IMR-90 (cell line): Measurements from ENCODE around the gene CAPRIN1. TPM values are rescaled to one million over a fixed set of nuclear protein-coding genes. Genes with fewer than 3 reads are reported as not detected.

Source experiments
- ATAC-seq: fragments of 200-7000 bp; cut with Tn5 transposase; 2 replicates; pipeline ENCODE4 v1.9.1; 2020; ENCODE audit warnings: low read depth, mild to moderate bottlenecking, moderate library complexity
- BruUV-seq: library from RNA; stranded (reverse); fragments of 400-500 nt; replicated peaks from 2 replicates; lab custom pipeline; 2021; lab: Mats Ljungman, UMichigan
- CTCF ChIA-PET: fragments of 300-600 bp; formaldehyde crosslinking; extraction: SDS; loops from one replicate; lab custom pipeline; 2021; ENCODE audit warnings: antibody characterized with exemption; lab: Yijun Ruan, JAX
- POLR2A ChIA-PET: fragments of 300-600 bp; sonication (Branson Sonifier 250); formaldehyde crosslinking; loops from one replicate; lab custom pipeline; 2022; ENCODE audit warnings: antibody characterized with exemption; ENCODE audit not compliant: unreplicated experiment; lab: Charles Lee
- DNase-seq: peaks from one replicate; pipeline ENCODE4 v3.0.0; 2013
- H2AFZ ChIP-seq: replicated peaks from 2 replicates; pipeline ENCODE3; 2013; ENCODE audit warnings: low read length, mild to moderate bottlenecking; ENCODE audit not compliant: poor library complexity
- H2AK5ac ChIP-seq: 2 replicates; pipeline ENCODE4 v1.6.1; 2013; ENCODE audit warnings: low read depth, low read length, inconsistent platforms
- H2AK9ac ChIP-seq: replicated peaks from 2 replicates; pipeline ENCODE3; 2013; ENCODE audit warnings: mild to moderate bottlenecking, low read depth, low read length, moderate library complexity; ENCODE audit not compliant: poor library complexity
- H2BK120ac ChIP-seq: 2 replicates; pipeline ENCODE4 v1.6.1; 2013; ENCODE audit warnings: low read depth, low read length, inconsistent platforms
- H2BK15ac ChIP-seq: 3 replicates; pipeline ENCODE4 v1.6.1; 2013; ENCODE audit warnings: low read depth, low read length, inconsistent platforms
- H2BK20ac ChIP-seq: 2 replicates; pipeline ENCODE4 v1.6.1; 2013; ENCODE audit warnings: low read depth, mild to moderate bottlenecking, inconsistent platforms, low read length, moderate library complexity
- H2BK5ac ChIP-seq: 2 replicates; pipeline ENCODE4 v1.6.1; 2013; ENCODE audit warnings: mild to moderate bottlenecking, low read depth, low read length, inconsistent platforms; ENCODE audit not compliant: poor library complexity, severe bottlenecking
- H3K14ac ChIP-seq: replicated peaks from 2 replicates; pipeline ENCODE4 v1.6.1; 2013; ENCODE audit warnings: low read depth, low read length, inconsistent platforms
- H3K18ac ChIP-seq: 2 replicates; pipeline ENCODE4 v1.6.1; 2013; ENCODE audit warnings: low read depth, low read length, control low read depth
- H3K23ac ChIP-seq: 2 replicates; pipeline ENCODE4 v1.6.1; 2013; ENCODE audit warnings: low read depth, low read length, inconsistent platforms
- H3K27ac ChIP-seq: 2 replicates; pipeline ENCODE4 v1.5.1; 2013; ENCODE audit warnings: mild to moderate bottlenecking, control low read depth, low read length; ENCODE audit not compliant: insufficient read depth
- H3K27me3 ChIP-seq: 2 replicates; pipeline ENCODE4 v1.6.1; 2013; ENCODE audit warnings: low read length; ENCODE audit not compliant: control insufficient read depth, insufficient read depth
- H3K36me3 ChIP-seq: 2 replicates; pipeline ENCODE4 v1.6.1; 2013; ENCODE audit warnings: low read length, mixed read lengths; ENCODE audit not compliant: control insufficient read depth, insufficient read depth
- H3K4ac ChIP-seq: 2 replicates; pipeline ENCODE4 v1.6.1; 2013; ENCODE audit warnings: low read depth, low read length, inconsistent platforms
- H3K4me1 ChIP-seq: 2 replicates; pipeline ENCODE4 v1.6.1; 2013; ENCODE audit warnings: low read length, mixed read lengths; ENCODE audit not compliant: control insufficient read depth, insufficient read depth
- H3K4me2 ChIP-seq: 2 replicates; pipeline ENCODE4 v1.6.1; 2013; ENCODE audit warnings: low read depth, mild to moderate bottlenecking, control low read depth, low read length, moderate library complexity
- H3K4me3 ChIP-seq: 2 replicates; pipeline ENCODE4 v1.5.1; 2013; ENCODE audit warnings: low read depth, mild to moderate bottlenecking, control low read depth, low read length, moderate library complexity; ENCODE audit not compliant: insufficient read depth
- H3K56ac ChIP-seq: 2 replicates; pipeline ENCODE4 v1.6.1; 2013; ENCODE audit warnings: low read length, inconsistent platforms; ENCODE audit not compliant: insufficient read depth; ENCODE audit errors: extremely low read depth
- H3K79me1 ChIP-seq, 2 experiments: 2 replicates each; pipeline ENCODE4 v1.6.1; 2013; ENCODE audit warnings: low read length in 2 of 2, inconsistent platforms in 1 of 2, low read depth in 1 of 2
- H3K9ac ChIP-seq: 2 replicates; pipeline ENCODE4 v1.6.1; 2013; ENCODE audit warnings: low read depth, low read length, control low read depth
- H3K9me1 ChIP-seq: 2 replicates; pipeline ENCODE4 v1.6.1; 2013; ENCODE audit warnings: low read length, inconsistent platforms; ENCODE audit not compliant: insufficient read depth
- H3K9me3 ChIP-seq: 2 replicates; pipeline ENCODE4 v1.6.1; 2013; ENCODE audit warnings: low read length; ENCODE audit not compliant: control insufficient read depth, insufficient read depth
- H4K20me1 ChIP-seq: 2 replicates; pipeline ENCODE4 v1.6.1; 2013; ENCODE audit warnings: low read length, inconsistent platforms; ENCODE audit not compliant: insufficient read depth
- H4K5ac ChIP-seq: 2 replicates; pipeline ENCODE4 v1.6.1; 2013; ENCODE audit warnings: mild to moderate bottlenecking, low read depth, low read length, control low read depth
- H4K8ac ChIP-seq, 2 experiments: 2 replicates each; pipeline ENCODE4 v1.6.1; 2013; ENCODE audit warnings: low read depth in 2 of 2, low read length in 2 of 2, control low read depth in 1 of 2, inconsistent platforms in 1 of 2
- H4K91ac ChIP-seq: 2 replicates; pipeline ENCODE4 v1.6.1; 2013; ENCODE audit warnings: low read depth, low read length, inconsistent platforms; ENCODE audit not compliant: insufficient read depth
- BHLHE40 ChIP-seq: fragments of 150-350 bp; IDR thresholded peaks from 2 replicates; pipeline ENCODE4 v1.6.1; 2016; ENCODE audit warnings: mild to moderate bottlenecking, low read depth, low read length
- CEBPB ChIP-seq: IDR thresholded peaks from 2 replicates; pipeline ENCODE4 v1.6.1; 2012; ENCODE audit warnings: low read depth, low read length, improper control_type of control experiment
- CTCF ChIP-seq: conservative IDR thresholded peaks from 2 replicates; pipeline ENCODE4 v1.5.1; 2012; ENCODE audit warnings: mild to moderate bottlenecking, low read depth, low read length, improper control_type of control experiment
- MAFK ChIP-seq: IDR thresholded peaks from 2 replicates; pipeline ENCODE4 v1.6.1; 2012; ENCODE audit warnings: low read depth, low read length, improper control_type of control experiment
- MAZ ChIP-seq: IDR thresholded peaks from 2 replicates; pipeline ENCODE4 v1.6.1; 2012; ENCODE audit warnings: low read depth, mild to moderate bottlenecking, low read length, improper control_type of control experiment, moderate library complexity, borderline replicate concordance
- SMC3 ChIP-seq: fragments of 150-350 bp; IDR thresholded peaks from 2 replicates; pipeline ENCODE4 v1.6.1; 2016; ENCODE audit warnings: low read depth, mild to moderate bottlenecking, antibody characterized with exemption, low read length, moderate library complexity
- USF2 ChIP-seq: fragments of 150-350 bp; IDR thresholded peaks from 2 replicates; pipeline ENCODE4 v1.6.1; 2017; ENCODE audit warnings: mild to moderate bottlenecking, antibody characterized with exemption, low read length, low read depth
- WGBS, 2 experiments: methylation state at CpG; one replicate each; pipeline versions ENCODE4 v1.1.5 to v1.1.7; 2013; ENCODE audit warnings: missing lambda C conversion rate in 2 of 2; ENCODE audit not compliant: insufficient read length in 1 of 2; ENCODE audit errors: extremely low coverage in 2 of 2; 5-methylcytosine and 5-hydroxymethylcytosine counted together
- dilution Hi-C: fragments of 300-500 bp; cut with HindIII; formaldehyde crosslinking; loops from one replicate; pipeline ENCODE4 v1.14.3; 2018; ENCODE audit warnings: low sequenced_read_pairs; ENCODE audit not compliant: unreplicated experiment
- in situ Hi-C: fragments of 300-500 bp; cut with MboI; formaldehyde crosslinking; loops from 3 replicates; pipeline ENCODE4 v1.14.3; 2019; ENCODE audit warnings: low sequenced_read_pairs, inconsistent platforms, mixed read lengths
- intact Hi-C: fragments of 100-400 bp; cut with micrococcal nuclease; formaldehyde crosslinking; loops from 2 replicates; pipeline ENCODE4 v1.10.0; 2022
- polyA plus RNA-seq, 3 experiments: library from polyadenylated mRNA; depleted of rRNA; stranded (reverse); fragments of >200 nt; gene quantifications; 2 replicates each; pipeline ENCODE4 v1.2.3, GENCODE V29; 2012; ENCODE audit warnings: low replicate concordance in 1 of 3
- total RNA-seq: library from RNA; depleted of rRNA; stranded (reverse); fragments of >200 nt; gene quantifications from 2 replicates; pipeline ENCODE4 v1.2.3, GENCODE V29; 2012

Gene CAPRIN1
- total and polyA plus RNA-seq, 2 of the 4 experiments (the other 2 are of a cell fraction), result 127 to 253 TPM

GRCh38 chr11:34134765-34135164 lies 83.2 kb downstream of the CAPRIN1 start:
- Histone ChIP-seq H3K4ac (no peak overlapping the region), H3K14ac (no peak overlapping the region), H4K20me1 (no peaks in the 10 kb centered on the region; the same call in 1 of the 2 replicates), H3K27me3 (no peaks in the 10 kb centered on the region), H2AFZ (no peak overlapping the region), H2AK9ac (no peak overlapping the region), H2BK5ac (no peak overlapping the region), H3K9ac (no peak overlapping the region), H3K79me1 (0 out of 4 replicates have a peak, but pooled peaks cover 4 to 8% of the 10 kb centered on the region in 2 experiments), H4K8ac (no peak overlapping the region), H2AK5ac (no peak overlapping the region), H3K4me1 (no peaks in the 10 kb centered on the region), H4K91ac (no peak overlapping the region), H3K9me1 (peaks cover 7% of the 10 kb centered on the region), H2BK120ac (no peak overlapping the region), H3K4me3 (no peak overlapping the region), H3K23ac (no peak overlapping the region), H2BK15ac (no peak overlapping the region), H3K36me3 (peaks cover 70% of the 10 kb centered on the region), H3K18ac (no peak overlapping the region), H2BK20ac (no peak overlapping the region), H3K56ac (no peak overlapping the region), H3K9me3 (no peaks in the 10 kb centered on the region), H4K5ac (no peak overlapping the region), H3K4me2 (no peak overlapping the region), H3K27ac (no peak overlapping the region)
- dilution Hi-C loops (no loop called here), in situ Hi-C loops (no loop called here), intact Hi-C loops (no loop called here)
- DNase-seq (no peak), ATAC-seq (no peak)
- CTCF ChIA-PET, result interaction anchor here (1.4 kb wide), 1 partner anchor 16 kb away, joined by 4 read pairs; no protein-coding TSS in a partner anchor
- POLR2A ChIA-PET, result no interaction called here
- TF ChIP-seq USF2, result no peak
- TF ChIP-seq BHLHE40, result no peak
- TF ChIP-seq CEBPB, result no peak
- no peak for TF ChIP-seq CTCF
- no peak for TF ChIP-seq MAZ
- no peak for TF ChIP-seq SMC3
- no peak for TF ChIP-seq MAFK
- no TSS peak for BruUV-seq
- WGBS, 2 experiments, result 100% methylated on average over 1 of the region's 5 CpGs; no CpG with 5 or more reads in 1 of the 2 experiments
